Mucosa of rectum (tissue), 2 donors: Measurements from ENCODE around the gene RABEP1.

Experiments used
- H3K27ac ChIP-seq, 2 donors: one replicate each; pipeline ENCODE4 v1.7.0; 2013; ENCODE audit warnings: inconsistent platforms in 2 of 2, low read depth in 2 of 2, low read length in 2 of 2
- H3K27me3 ChIP-seq, 2 donors: one replicate each; pipeline ENCODE4 v1.7.0; 2013; ENCODE audit warnings: low read length in 2 of 2; ENCODE audit not compliant: control insufficient read depth in 2 of 2, insufficient read depth in 2 of 2
- H3K36me3 ChIP-seq, 2 donors: one replicate each; pipeline ENCODE4 v1.7.0; 2013; ENCODE audit warnings: low read length in 2 of 2; ENCODE audit not compliant: control insufficient read depth in 2 of 2, insufficient read depth in 2 of 2
- H3K4me1 ChIP-seq, 2 donors: one replicate each; pipeline ENCODE4 v1.7.0; 2013; ENCODE audit warnings: low read length in 2 of 2, mild to moderate bottlenecking in 1 of 2; ENCODE audit not compliant: control insufficient read depth in 2 of 2, insufficient read depth in 2 of 2
- H3K4me3 ChIP-seq, 2 donors: one replicate each; pipeline ENCODE4 v1.7.0; 2013; ENCODE audit warnings: low read length in 2 of 2
- H3K9ac ChIP-seq, 2 donors: one replicate each; pipeline ENCODE4 v1.7.0; 2013; ENCODE audit warnings: low read length in 2 of 2, low read depth in 1 of 2, mild to moderate bottlenecking in 1 of 2
- H3K9me3 ChIP-seq, 2 donors: one replicate each; pipeline ENCODE4 v1.7.0; 2013; ENCODE audit warnings: low read length in 2 of 2; ENCODE audit not compliant: control insufficient read depth in 2 of 2
- donor health status: healthy.
- donor health status: Normal muscosa, but diverticular disease.

Gene RABEP1

GRCh38 chr17:5248821-5249479, 33.1 kb upstream of the RABEP1 start:
- Histone ChIP-seq H3K27ac (no peak overlapping the region), H3K27me3 (no peaks in the 10 kb centered on the region), H3K4me1 (no peaks in the 10 kb centered on the region), H3K9me3 (no peaks in the 10 kb centered on the region), H3K36me3 (no peaks in the 10 kb centered on the region), H3K4me3 (no peak overlapping the region), H3K9ac (no peak overlapping the region)

DNA sequence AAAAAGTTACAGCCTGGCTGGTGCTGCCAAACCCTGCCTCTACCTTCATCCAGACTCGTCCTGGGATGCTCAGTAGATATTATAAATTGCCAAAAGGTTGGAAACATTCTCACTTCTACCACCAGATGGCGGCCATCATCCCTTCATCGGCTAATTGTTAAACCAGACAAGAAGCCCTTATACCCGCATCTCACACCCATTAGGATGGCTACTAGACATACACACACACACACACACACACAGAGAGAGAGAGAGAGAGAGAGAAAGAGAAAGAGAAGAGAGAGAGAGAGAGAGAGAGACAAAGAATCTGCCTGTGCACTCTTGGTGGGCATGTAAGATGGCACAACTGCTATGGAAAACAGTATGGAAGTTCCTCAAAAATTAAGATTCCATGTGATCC, 32.5 kb upstream of the RABEP1 start:
- H3K4me3 ChIP-seq = no peak overlapping the region
- no peak overlapping the region for H3K9ac ChIP-seq
- no peaks in the 10 kb centered on the region for H3K27me3 ChIP-seq
- no peaks in the 10 kb centered on the region for H3K9me3 ChIP-seq
- H3K4me1 ChIP-seq = no peaks in the 10 kb centered on the region
- no peaks in the 10 kb centered on the region for H3K36me3 ChIP-seq
- H3K27ac ChIP-seq = no peak overlapping the region

GRCh38 chr17:5254414-5254813, 27.7 kb upstream of the RABEP1 start:
- no peak overlapping the region for H3K4me3 ChIP-seq
- H3K36me3 ChIP-seq = no peaks in the 10 kb centered on the region
- H3K27ac ChIP-seq = no peak overlapping the region
- no peaks in the 10 kb centered on the region for H3K4me1 ChIP-seq
- no peak overlapping the region for H3K9ac ChIP-seq
- H3K9me3 ChIP-seq = no peaks in the 10 kb centered on the region
- H3K27me3 ChIP-seq = no peaks in the 10 kb centered on the region

- Histone ChIP-seq H3K9ac (no peak overlapping the region), H3K4me1 (no peaks in the 10 kb centered on the region), H3K9me3 (no peaks in the 10 kb centered on the region), H3K27ac (no peak overlapping the region), H3K27me3 (no peaks in the 10 kb centered on the region), H3K4me3 (no peak overlapping the region), H3K36me3 (no peaks in the 10 kb centered on the region)
Observed at GRCh38 chr17:5254903-5255521, 27.1 kb upstream of the RABEP1 start.

DNA sequence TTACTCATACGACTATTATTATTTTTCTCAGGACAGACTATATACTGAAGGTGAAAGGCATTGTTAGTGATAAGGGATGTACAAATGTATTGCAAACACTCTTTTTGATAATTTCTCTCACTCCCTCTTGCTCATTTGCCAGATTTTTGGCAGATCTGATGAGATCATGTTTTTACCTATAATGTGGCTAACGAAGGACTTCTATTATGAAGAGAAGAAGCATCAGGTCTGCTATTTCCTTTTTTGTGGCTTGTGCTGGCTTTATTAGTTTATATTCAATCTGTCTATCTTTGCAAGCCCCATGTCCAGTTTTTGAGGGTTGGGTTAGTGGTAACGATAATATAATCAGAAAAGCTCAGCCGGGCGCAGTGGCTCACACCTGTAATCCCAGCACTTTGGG, 25.0 kb upstream of the RABEP1 start:
- no peaks in the 10 kb centered on the region for H3K4me1 ChIP-seq
- H3K36me3 ChIP-seq = no peaks in the 10 kb centered on the region
- no peak overlapping the region for H3K27ac ChIP-seq
- H3K9ac ChIP-seq = no peak overlapping the region
- H3K9me3 ChIP-seq = no peaks in the 10 kb centered on the region
- H3K27me3 ChIP-seq = no peaks in the 10 kb centered on the region
- no peak overlapping the region for H3K4me3 ChIP-seq

DNA sequence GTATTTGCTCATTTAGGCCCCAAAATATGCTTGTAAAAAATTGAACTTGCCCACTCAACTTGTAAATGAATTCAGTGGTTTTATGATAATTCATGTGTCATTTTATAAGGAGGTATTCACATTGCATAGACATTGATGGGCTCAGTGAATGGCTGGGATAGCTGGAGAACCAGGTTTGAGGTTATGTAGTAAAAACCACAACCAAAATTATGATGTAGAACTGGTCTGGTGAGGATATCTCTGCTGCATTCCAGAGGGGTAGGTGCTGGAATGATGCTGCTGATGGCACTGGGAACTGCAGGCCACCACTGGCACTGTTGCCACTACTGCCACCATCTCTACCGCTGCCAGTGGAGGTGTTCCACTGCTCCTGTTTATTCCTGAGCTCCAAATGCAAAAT, 21.5 kb upstream of the RABEP1 start:
- Histone ChIP-seq H3K27me3 (no peaks in the 10 kb centered on the region), H3K9ac (no peak overlapping the region), H3K9me3 (no peaks in the 10 kb centered on the region), H3K4me3 (no peak overlapping the region), H3K36me3 (no peaks in the 10 kb centered on the region), H3K4me1 (no peaks in the 10 kb centered on the region), H3K27ac (no peak overlapping the region)

DNA sequence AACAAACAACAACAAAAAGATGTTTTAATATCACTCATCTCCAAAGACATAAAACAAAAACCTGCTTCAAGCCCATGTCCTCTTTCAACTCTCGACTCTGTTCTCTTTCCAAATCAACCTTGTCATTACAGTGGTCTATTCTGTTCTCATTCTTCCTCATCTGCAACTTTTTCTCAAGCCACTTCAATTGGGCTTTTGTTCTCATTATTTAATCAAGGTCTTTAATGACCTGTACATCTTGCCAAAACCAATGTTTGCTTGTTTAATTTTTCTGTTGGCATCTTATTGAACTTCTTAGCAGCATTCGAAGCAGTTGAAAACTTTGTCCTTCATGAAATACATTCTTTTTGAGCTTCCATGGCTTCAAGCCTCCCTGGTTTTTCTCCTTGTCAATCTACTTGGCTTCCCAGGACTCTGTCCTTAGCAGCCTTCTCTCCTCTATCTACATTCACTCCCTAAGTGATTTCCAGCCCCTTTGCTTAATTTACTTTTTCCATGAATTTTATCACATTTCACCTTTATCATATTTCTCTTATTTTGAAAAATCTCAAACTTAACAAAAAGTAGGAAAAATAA, 19.6 kb upstream of the RABEP1 start:
- no peaks in the 10 kb centered on the region for H3K4me1 ChIP-seq
- H3K9ac ChIP-seq = no peak overlapping the region
- no peaks in the 10 kb centered on the region for H3K27me3 ChIP-seq
- H3K36me3 ChIP-seq = no peaks in the 10 kb centered on the region
- H3K9me3 ChIP-seq = no peaks in the 10 kb centered on the region
- no peak overlapping the region for H3K27ac ChIP-seq
- H3K4me3 ChIP-seq = no peak overlapping the region

GRCh38 chr17:5263441-5263840, 18.6 kb upstream of the RABEP1 start:
- H3K27ac ChIP-seq = no peak overlapping the region
- H3K9me3 ChIP-seq = no peaks in the 10 kb centered on the region
- H3K27me3 ChIP-seq = no peaks in the 10 kb centered on the region
- H3K36me3 ChIP-seq = no peaks in the 10 kb centered on the region
- no peak overlapping the region for H3K9ac ChIP-seq
- H3K4me3 ChIP-seq = no peak overlapping the region
- H3K4me1 ChIP-seq = no peaks in the 10 kb centered on the region

- Histone ChIP-seq H3K9ac (no peak overlapping the region), H3K9me3 (no peaks in the 10 kb centered on the region), H3K36me3 (no peaks in the 10 kb centered on the region), H3K4me3 (no peak overlapping the region), H3K27me3 (no peaks in the 10 kb centered on the region), H3K27ac (no peak overlapping the region), H3K4me1 (no peaks in the 10 kb centered on the region)
Observed at GRCh38 chr17:5264893-5265292, 17.2 kb upstream of the RABEP1 start.

GRCh38 chr17:5269241-5269960, 12.7 kb upstream of the RABEP1 start:
- no peaks in the 10 kb centered on the region for H3K36me3 ChIP-seq
- no peak overlapping the region for H3K27ac ChIP-seq
- no peaks in the 10 kb centered on the region for H3K27me3 ChIP-seq
- H3K4me3 ChIP-seq = no peak overlapping the region
- no peak overlapping the region for H3K9ac ChIP-seq
- H3K4me1 ChIP-seq = no peaks in the 10 kb centered on the region
- H3K9me3 ChIP-seq = no peaks in the 10 kb centered on the region
